OCI-LY7 (cell line): ENCODE data around the gene UGT1A1.

Experiments used
- EZH2phosphoT487 ChIP-seq: fragments of 200-600 bp; sonication (generic); IDR thresholded peaks from 2 replicates; pipeline ENCODE4 v1.6.1; 2018; ENCODE audit warnings: low read depth, borderline replicate concordance, mild to moderate bottlenecking, mixed run types, antibody characterized with exemption, low read length, moderate library complexity, mixed read lengths
- TF ChIP-seq, protein P1 (sequence below): fragments of 200-600 bp; sonication (generic); conservative IDR thresholded peaks from 2 replicates; pipeline ENCODE4 v1.5.1; 2014; ENCODE audit warnings: mild to moderate bottlenecking, antibody characterized with exemption, low read length, moderate library complexity, mixed read lengths

DNA sequence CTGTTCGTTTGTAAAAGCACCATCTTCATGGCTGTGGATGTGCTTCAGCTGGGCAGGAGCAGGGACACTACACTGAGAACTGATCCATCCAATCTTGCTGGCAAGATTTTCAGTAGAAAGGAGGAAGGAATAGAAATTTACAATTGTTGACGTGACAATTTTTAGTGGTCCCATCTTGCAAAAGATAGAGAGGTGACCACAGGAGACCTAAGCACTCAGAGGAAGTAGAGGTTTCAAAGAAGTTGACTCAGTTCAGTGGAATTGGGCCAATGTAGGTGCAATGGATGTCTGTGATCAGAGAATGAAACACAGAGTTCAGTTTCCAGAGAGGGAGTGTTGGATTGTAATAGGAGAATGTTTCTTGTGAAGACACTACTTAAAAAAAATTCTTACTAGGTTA, 45.9 kb upstream of the UGT1A1 start:
- TF ChIP-seq, protein P1, sequence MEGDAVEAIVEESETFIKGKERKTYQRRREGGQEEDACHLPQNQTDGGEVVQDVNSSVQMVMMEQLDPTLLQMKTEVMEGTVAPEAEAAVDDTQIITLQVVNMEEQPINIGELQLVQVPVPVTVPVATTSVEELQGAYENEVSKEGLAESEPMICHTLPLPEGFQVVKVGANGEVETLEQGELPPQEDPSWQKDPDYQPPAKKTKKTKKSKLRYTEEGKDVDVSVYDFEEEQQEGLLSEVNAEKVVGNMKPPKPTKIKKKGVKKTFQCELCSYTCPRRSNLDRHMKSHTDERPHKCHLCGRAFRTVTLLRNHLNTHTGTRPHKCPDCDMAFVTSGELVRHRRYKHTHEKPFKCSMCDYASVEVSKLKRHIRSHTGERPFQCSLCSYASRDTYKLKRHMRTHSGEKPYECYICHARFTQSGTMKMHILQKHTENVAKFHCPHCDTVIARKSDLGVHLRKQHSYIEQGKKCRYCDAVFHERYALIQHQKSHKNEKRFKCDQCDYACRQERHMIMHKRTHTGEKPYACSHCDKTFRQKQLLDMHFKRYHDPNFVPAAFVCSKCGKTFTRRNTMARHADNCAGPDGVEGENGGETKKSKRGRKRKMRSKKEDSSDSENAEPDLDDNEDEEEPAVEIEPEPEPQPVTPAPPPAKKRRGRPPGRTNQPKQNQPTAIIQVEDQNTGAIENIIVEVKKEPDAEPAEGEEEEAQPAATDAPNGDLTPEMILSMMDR = no peak
- TF ChIP-seq EZH2phosphoT487 = no peak
